SH-SY5Y (cell line): Measurements from ENCODE around the gene PEA15.

ENCODE experiments used
- GATA2 ChIP-seq: IDR thresholded peaks from 2 replicates; pipeline ENCODE4 v1.6.1; 2011; ENCODE audit warnings: mild to moderate bottlenecking, low read depth, low read length
- GATA3 ChIP-seq: IDR thresholded peaks from 2 replicates; pipeline ENCODE4 v1.6.1; 2011; ENCODE audit warnings: low read depth, mild to moderate bottlenecking, low read length, moderate library complexity

DNA sequence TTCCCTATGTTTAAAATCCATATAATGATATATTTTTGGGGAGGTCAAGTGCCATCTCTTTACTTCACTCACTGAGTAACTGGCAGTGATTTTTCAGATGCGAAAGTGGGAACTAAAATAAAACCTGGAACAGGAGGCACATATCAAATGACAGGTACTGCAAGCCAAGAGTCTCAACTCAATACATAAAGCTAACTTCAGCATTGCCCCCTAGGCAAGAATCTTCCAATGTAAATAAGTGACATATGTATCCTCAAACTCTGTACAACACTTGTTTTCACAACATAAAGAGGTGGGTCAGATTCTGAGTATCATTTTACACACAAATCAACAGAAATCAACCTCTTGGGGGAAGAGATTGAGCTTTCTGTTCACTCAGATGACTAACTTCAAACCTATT is 39.0 kb downstream of the PEA15 start:
- TF ChIP-seq GATA3 (no peak), GATA2 (no peak)
